Peyer's patch (tissue), 4 donors: ENCODE measurements around the gene PPP2R5D. TPM values are rescaled to one million over a fixed set of nuclear protein-coding genes. Genes with fewer than 3 reads are reported as not detected.

ENCODE experiments used
- DNase-seq, 3 donors: peaks; one replicate each; pipeline ENCODE4 v3.0.0-alpha.2; 2017 to 2019
- H3K27ac ChIP-seq, 4 donors: fragments of 200-600 bp; sonication (generic); one replicate each; pipeline ENCODE4 v1.5.1; 2016 to 2019
- H3K27me3 ChIP-seq, 2 donors: fragments of 200-600 bp; sonication (generic); one replicate each; pipeline ENCODE4 v1.5.1; 2019
- H3K36me3 ChIP-seq, 3 donors: fragments of 200-600 bp; sonication (generic); one replicate each; pipeline ENCODE4 v1.5.1; 2016 to 2019
- H3K4me1 ChIP-seq, 4 donors: fragments of 200-600 bp; sonication (generic); one replicate each; pipeline ENCODE4 v1.5.1; 2016 to 2019
- H3K4me3 ChIP-seq, 4 donors: fragments of 200-600 bp; sonication (generic); 1 replicate in 3 of 4; 2 replicates in 1 of 4; pipeline ENCODE4 v1.5.1; 2016 to 2019; ENCODE audit warnings: mild to moderate bottlenecking in 1 of 4
- H3K9me3 ChIP-seq, 4 donors: fragments of 200-600 bp; sonication (generic); one replicate each; pipeline ENCODE4 v1.5.1; 2016 to 2019; ENCODE audit warnings: mild to moderate bottlenecking in 1 of 4
- CTCF ChIP-seq, 6 experiments: fragments of 450-650 bp in 4 of 6; fragments of 200-600 bp in 2 of 6; sonication (generic) in 1 of 6; IDR thresholded peaks; one replicate each; pipeline ENCODE4 v1.5.1; 2017 to 2019; ENCODE audit warnings: antibody characterized with exemption in 6 of 6, mild to moderate bottlenecking in 3 of 6, moderate library complexity in 1 of 6
- POLR2A ChIP-seq, 2 donors: fragments of 450-650 bp; IDR thresholded peaks; one replicate each; pipeline ENCODE4 v1.5.1; 2017; ENCODE audit warnings: antibody characterized with exemption in 2 of 2, mild to moderate bottlenecking in 2 of 2, moderate library complexity in 2 of 2
- total RNA-seq, 4 donors: library from RNA; depleted of rRNA; stranded (reverse); fragments of >200 nt; gene quantifications; one replicate each; pipeline ENCODE4 v1.1.0, GENCODE V29; 2016

The PPP2R5D gene
- total RNA-seq, 4 donors from 2014 or later = 84.2 to 177 (median 152) TPM

GRCh38 chr6:43052225-43052841 lies 68.0 kb downstream of the PPP2R5D start:
- H3K4me1 ChIP-seq = peaks cover 0 to 9% (median 2%) of the 10 kb centered on the region in 4 donors
- peaks cover 0 to 49% (median 0%) of the 10 kb centered on the region in 3 donors for H3K36me3 ChIP-seq
- no peak for TF ChIP-seq POLR2A (IDR thresholded peaks at IDR 0.05)
- TF ChIP-seq CTCF (IDR thresholded peaks at IDR 0.05) = no peak
- peak overlapping the region in 3 of 4 donors; percentile 90 to 96 (median 90) for H3K27ac ChIP-seq
- DNase-seq = no peak
- H3K9me3 ChIP-seq = no peaks in the 10 kb centered on the region
- peak overlapping the region in 1 of 4 donors; percentile 84 for H3K4me3 ChIP-seq
- H3K27me3 ChIP-seq = no peaks in the 10 kb centered on the region

GRCh38 chr6:43052842-43053544 lies 68.6 kb downstream of the PPP2R5D start:
- DNase-seq = peak in 1 of 3 donors; percentile 27
- peak overlapping the region; percentile 85 to 96 (median 90) for H3K27ac ChIP-seq
- no peaks in the 10 kb centered on the region for H3K27me3 ChIP-seq
- TF ChIP-seq POLR2A (IDR thresholded peaks at IDR 0.05) (no peak), CTCF (IDR thresholded peaks at IDR 0.05) (no peak)
- H3K4me3 ChIP-seq = peak overlapping the region; percentile 65 to 85 (median 80)
- peaks cover 0 to 15% (median 2%) of the 10 kb centered on the region in 4 donors for H3K4me1 ChIP-seq
- H3K9me3 ChIP-seq = no peaks in the 10 kb centered on the region
- H3K36me3 ChIP-seq = peaks cover 0 to 51% (median 0%) of the 10 kb centered on the region in 3 donors

GRCh38 chr6:43053545-43054205 lies 69.3 kb downstream of the PPP2R5D start, which contains the start of gene CUL7:
Gene CUL7, minus strand, starts transcription at chr6:43053851. Its CDS starts 1,063 bp downstream, at chr6:43052788.
- Histone ChIP-seq H3K36me3 (peaks cover 0 to 46% (median 0%) of the 10 kb centered on the region in 3 donors), H3K27ac (peak within 1 kb of the TSS; percentile 85 to 96 (median 90)), H3K27me3 (no peaks in the 10 kb centered on the region), H3K4me1 (peaks cover 0 to 22% (median 6%) of the 10 kb centered on the region in 4 donors), H3K4me3 (peak within 1 kb of the TSS; percentile 65 to 85 (median 80)), H3K9me3 (no peaks in the 10 kb centered on the region)
- peak in 1 of 6 experiments; percentile 1 for TF ChIP-seq CTCF (IDR thresholded peaks at IDR 0.05)
- peak; percentile 73 to 88 for TF ChIP-seq POLR2A (IDR thresholded peaks at IDR 0.05)
- DNase-seq = peak; percentile 88 to 96 (median 95)

- no peak for DNase-seq
- H3K4me1 ChIP-seq = peaks cover 0 to 23% (median 7%) of the 10 kb centered on the region in 4 donors
- H3K27me3 ChIP-seq = no peaks in the 10 kb centered on the region
- H3K36me3 ChIP-seq = peaks cover 0 to 39% (median 0%) of the 10 kb centered on the region in 3 donors
- TF ChIP-seq POLR2A (IDR thresholded peaks at IDR 0.05) (no peak), CTCF (IDR thresholded peaks at IDR 0.05) (no peak)
- H3K4me3 ChIP-seq = peak overlapping the region; percentile 65 to 85 (median 80)
- peak overlapping the region; percentile 85 to 96 (median 90) for H3K27ac ChIP-seq
- no peaks in the 10 kb centered on the region for H3K9me3 ChIP-seq
Observed at GRCh38 chr6:43054206-43054943, 70.0 kb downstream of the PPP2R5D start.

GRCh38 chr6:43055966-43056365 lies 71.6 kb downstream of the PPP2R5D start:
- peaks cover 0 to 30% (median 0%) of the 10 kb centered on the region in 3 donors for H3K36me3 ChIP-seq
- TF ChIP-seq CTCF (IDR thresholded peaks at IDR 0.05) = no peak
- no peaks in the 10 kb centered on the region for H3K9me3 ChIP-seq
- no peaks in the 10 kb centered on the region for H3K27me3 ChIP-seq
- H3K4me3 ChIP-seq = no peak overlapping the region
- no peak for DNase-seq
- no peak overlapping the region for H3K27ac ChIP-seq
- H3K4me1 ChIP-seq = peaks cover 0 to 30% (median 10%) of the 10 kb centered on the region in 4 donors
